GM21423 (cell line): ENCODE data around the gene UBE2N.

Experiments used
- ATAC-seq: cut with Tn5 transposase; IDR thresholded peaks from one replicate; pipeline ENCODE4 v1.9.1; 2021; ENCODE audit warnings: mild to moderate bottlenecking, moderate library complexity; ENCODE audit not compliant: unreplicated experiment

Gene UBE2N

GRCh38 chr12:93441617-93442410 is at the start of gene UBE2N:
UBE2N (minus strand) TSS chr12:93441947; CDS start chr12:93441884, 63 bp downstream.
- peak; percentile 74 for ATAC-seq

- no peak for ATAC-seq
Measured at GRCh38 chr12:93484315-93484981, 42.7 kb upstream of the UBE2N start.

DNA sequence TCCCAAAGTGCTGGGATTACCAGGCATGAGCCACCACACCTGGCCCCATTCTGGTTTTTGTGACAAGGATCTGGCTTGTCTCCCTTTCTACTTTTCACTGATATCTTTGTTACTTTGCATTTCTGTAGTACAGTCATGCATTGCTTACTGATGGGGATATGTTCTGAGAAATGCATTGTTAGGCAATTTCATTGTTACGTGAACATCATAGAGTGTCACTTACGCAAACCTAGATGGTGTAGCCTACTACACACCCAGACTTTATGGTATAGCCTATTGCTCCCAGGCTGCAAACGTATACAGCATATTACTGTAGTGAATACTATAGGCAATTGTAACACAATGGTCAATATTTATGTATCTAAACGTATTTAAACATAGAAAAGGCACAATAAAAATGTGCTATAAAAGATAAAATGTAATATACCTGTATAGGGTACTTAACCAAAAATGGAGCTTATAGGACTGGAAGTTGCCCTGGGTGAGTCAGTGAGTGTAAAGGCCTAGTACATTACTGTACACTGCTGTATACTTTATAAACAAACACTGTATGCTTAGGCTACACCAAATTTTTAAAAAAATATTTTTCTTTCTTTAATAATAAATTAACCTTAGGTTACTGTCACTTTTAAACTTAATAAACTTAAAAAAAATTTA is 41.5 kb upstream of the UBE2N start:
- no peak for ATAC-seq

DNA sequence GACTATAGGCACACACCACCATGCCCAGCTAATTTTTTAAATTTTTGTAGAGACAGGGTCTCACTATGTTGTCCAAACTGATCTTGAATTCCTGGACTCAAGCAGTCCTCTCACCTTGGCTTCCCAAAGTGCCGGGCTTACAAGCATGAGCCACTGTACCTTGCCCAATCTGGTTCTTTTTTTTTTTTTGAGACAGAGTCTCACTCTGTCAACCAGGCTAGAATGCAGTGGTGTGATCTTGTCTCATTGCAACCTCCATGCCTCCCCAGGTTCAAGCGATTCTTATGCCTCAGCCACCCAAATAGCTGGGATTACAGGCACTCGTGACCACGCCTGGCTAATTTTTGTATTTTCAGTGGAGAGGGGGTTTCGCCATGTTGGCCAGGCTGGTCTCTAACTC is 41.0 kb upstream of the UBE2N start:
- no peak for ATAC-seq

- ATAC-seq, result no peak
Measured at GRCh38 chr12:93476555-93476954, 34.8 kb upstream of the UBE2N start.

- no peak for ATAC-seq
Measured at GRCh38 chr12:93469386-93469785, 27.6 kb upstream of the UBE2N start.

GRCh38 chr12:93468008-93468371 is 26.2 kb upstream of the UBE2N start:
- ATAC-seq, result peak; percentile 19

DNA sequence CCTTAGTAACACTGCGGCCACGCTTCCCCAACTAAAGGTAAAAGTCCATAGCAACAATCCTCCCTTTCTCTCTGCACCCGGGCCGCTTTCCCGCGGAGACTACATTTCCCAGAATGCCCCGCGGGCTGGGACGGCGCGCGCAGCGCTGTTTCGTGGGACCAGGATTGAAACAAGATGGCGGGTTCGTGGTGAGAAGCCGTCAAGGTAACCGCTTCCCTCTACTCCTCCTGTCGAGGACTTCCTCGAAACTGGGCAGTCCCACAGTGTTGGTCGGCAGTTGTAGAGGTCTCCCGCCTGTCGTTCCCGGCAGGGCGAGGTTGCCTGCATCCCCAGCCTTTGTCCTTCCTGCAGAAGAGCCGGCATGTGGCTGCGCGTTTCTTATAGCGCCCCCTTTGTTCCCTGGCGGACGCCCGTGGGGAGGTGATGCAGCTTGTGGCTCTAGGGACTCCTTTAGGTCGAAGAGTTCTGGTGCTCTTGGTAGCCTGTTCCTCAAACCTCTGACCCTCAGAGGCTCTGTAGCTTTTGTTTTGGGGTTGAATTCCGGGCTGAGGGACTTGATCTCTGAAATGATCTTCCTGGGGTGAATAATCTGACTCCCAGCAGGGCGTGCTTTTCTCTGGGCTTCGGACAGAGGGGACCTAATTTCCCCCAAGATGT is 25.7 kb upstream of the UBE2N start, which contains the start of gene MRPL42:
TSS of gene MRPL42 (plus strand) at position 164 of the 657 bp plus-strand sequence. CDS start 1,772 bp downstream, outside the sequence.
- peak; percentile 89 for ATAC-seq

GRCh38 chr12:93466625-93467350 is 25.0 kb upstream of the UBE2N start:
- ATAC-seq, result no peak

DNA sequence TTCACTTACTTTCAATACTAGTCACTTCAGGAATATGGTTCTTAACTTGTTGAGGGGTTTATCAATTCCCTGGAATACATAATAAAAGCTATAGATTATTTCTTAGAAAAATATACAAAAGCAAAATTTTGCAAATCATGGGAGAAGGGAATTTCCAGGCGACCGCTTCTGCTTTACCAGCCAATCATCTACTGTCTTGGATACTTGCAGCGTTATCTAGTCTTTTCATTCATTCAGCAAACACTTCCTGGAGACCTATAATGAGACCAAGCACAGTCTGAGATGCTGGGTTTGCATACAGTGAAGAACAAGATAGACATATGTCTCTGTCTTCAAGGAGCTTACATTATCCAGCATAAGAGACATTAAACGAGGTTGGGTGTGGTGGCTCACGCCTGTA is 24.1 kb upstream of the UBE2N start:
- ATAC-seq, result no peak

DNA sequence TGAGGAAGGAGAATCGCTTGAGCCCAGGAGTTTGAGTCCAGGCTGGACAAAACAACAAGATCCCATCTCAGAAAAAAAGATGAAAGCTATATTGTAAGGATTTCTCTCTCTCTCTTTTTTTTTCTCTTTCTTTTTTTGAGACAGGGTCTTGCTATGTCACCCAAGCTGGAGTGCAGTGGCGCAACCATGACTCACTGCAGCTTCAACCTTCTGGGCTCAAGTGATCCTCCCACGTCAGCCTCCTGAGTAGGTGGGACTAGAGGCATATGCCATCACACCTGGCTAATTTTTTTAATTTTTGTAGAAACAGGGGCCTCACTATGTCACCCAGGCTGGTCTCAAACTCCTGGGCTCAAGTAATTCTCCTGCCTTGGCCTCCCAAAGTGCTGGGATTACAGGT is 19.8 kb upstream of the UBE2N start:
- no peak for ATAC-seq

GRCh38 chr12:93460902-93461301 is 19.2 kb upstream of the UBE2N start:
- ATAC-seq, result no peak

- no peak for ATAC-seq
Measured at GRCh38 chr12:93460003-93460402, 18.3 kb upstream of the UBE2N start.

- ATAC-seq, result no peak
Measured at GRCh38 chr12:93459097-93459496, 17.4 kb upstream of the UBE2N start.

DNA sequence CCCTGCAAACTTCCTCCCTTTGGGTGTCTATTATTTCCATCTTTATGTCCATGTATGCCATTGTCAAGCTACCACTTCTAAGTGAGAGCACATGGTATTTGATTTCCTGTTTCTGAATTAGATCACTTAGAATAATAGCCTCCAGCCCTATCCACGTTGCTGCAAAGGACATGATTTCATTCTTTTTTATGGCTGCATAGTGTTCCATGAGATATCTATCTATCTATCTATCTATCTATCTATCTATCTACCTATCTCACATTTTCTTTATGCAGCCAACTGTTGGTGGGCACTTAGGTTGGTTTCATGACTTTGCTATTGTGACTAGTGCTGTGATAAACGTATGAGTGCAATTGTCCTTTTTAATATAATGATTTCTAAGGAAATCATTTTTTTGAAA is 14.3 kb upstream of the UBE2N start:
- ATAC-seq, result no peak

DNA sequence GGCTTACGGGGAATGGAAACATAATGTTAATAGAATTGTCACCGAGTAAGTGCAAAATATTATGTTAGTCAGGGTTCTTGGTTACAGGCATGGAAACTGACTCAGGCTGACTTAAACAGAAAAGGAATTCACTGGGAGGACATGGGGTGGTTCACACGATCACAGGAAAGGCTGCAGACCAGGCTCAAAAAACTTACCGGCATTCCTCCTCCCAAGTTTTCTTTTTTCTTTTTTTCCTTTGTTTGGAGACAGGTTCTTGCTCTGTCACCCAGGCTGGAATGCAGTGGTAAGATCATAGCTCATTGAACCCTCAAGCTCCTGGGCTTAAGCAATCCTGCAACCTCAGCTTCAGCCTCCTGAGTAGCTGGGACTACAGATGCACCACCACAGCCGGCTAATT is 11.9 kb upstream of the UBE2N start:
- ATAC-seq, result no peak

- ATAC-seq, result no peak
Measured at GRCh38 chr12:93451423-93452158, 9.8 kb upstream of the UBE2N start.

GRCh38 chr12:93449277-93449676 is 7.5 kb upstream of the UBE2N start:
- ATAC-seq, result peak; percentile 92

DNA sequence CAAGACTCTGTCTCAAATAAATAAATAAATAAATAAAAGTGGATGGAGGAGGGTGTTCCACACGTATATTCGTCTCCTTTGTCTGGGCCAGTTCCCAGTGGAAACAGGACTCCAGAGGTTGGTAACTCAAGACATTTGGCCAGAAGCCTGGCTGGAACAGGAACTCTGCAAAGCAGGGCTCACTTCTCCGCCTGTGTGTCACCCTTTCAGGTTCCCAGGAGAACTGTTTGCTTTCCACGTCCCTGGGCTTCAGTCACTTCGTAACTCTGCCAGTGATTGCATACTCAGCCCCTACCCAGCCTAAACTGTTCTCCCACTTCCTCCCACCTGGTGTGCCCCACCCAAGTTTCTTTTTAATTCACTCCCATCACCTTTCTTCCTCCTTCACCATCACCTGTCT is 7.0 kb upstream of the UBE2N start:
- ATAC-seq, result peak; percentile 22
